ENCODE data around the gene KCNA3.
"Not testable (repeated sequence)": the region's sequence is repeated elsewhere in the genome, so short reads cannot be mapped to it uniquely, and the experiment has no call there.

Gene KCNA3

DNA sequence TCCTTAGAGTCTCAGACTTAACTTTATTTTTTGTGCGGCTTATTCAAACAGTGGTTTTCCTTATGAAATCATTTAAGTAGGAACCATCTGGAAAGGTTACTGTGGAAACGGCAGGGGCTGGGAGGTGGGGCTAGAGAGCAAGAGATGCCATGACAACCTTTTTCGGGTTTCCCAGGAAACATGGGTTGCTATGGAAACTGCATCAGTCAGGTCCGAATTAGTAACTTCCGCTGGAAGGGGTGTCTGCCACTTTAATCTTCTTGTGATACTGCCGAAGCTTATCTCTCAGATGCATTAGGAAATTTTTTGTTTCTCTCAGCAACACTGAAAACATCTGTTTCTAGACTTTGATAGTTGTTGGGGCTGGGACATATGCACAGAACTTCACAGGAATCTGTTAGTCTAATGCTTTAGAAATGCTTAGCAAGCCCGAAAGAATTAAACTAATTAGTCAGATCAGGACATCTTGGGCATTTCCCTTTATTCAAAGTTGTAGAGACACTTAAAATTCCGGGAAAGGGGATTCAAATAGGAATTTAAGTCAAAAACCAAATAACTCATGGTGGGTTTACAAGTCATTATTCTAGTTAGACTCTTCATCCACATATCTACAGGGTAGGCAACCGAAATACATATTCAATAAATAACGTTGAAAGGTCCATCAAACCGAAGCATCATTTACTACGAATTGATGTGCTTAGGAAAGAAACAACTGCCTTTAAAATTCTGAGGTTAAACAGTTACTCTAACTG is 2.6 kb downstream of the KCNA3 start:
- H3K36me3 Mint-ChIP-seq, result peaks cover 4% of the 10 kb centered on the region
- peak overlapping the region; percentile 98 for H3K27ac Mint-ChIP-seq
- H3K4me1 Mint-ChIP-seq, result peaks cover 29% of the 10 kb centered on the region
- H3K4me3 Mint-ChIP-seq, result peak overlapping the region; percentile 81
- no peaks in the 10 kb centered on the region for H3K27me3 Mint-ChIP-seq
- DNase-seq (ENCODE audit: low spot score in 2 of 2) (peak in 1 of 2 donors; percentile 25), ATAC-seq (ENCODE audit: low read depth) (peak; percentile 11)
- H3K9me3 Mint-ChIP-seq, result no peaks in the 10 kb centered on the region

DNA sequence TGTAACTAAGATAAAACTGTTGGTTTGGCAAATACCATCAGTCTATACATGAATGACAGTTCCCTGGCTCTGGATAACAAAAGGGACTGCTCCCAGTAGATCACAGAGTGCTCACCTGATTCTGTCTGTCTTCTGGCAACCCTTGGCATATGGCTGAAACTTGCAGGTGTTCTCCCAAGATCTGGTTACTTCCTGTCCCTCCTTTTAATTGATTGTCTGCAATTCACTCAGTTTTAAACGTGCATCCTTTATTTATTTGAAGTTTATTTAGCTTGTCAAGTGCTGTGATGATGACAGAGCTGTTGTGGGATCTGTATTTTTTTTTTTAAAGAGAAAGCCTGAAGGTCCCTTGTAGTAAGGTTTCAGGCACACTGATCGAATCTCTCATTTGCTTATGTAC is 3.4 kb downstream of the KCNA3 start:
- DNase-seq (ENCODE audit: low spot score in 2 of 2) (no peak), ATAC-seq (ENCODE audit: low read depth) (no peak)
- peaks cover 27% of the 10 kb centered on the region for H3K4me1 Mint-ChIP-seq
- H3K27ac Mint-ChIP-seq, result peak overlapping the region; percentile 98
- H3K9me3 Mint-ChIP-seq, result no peaks in the 10 kb centered on the region
- no peaks in the 10 kb centered on the region for H3K27me3 Mint-ChIP-seq
- H3K36me3 Mint-ChIP-seq, result peaks cover 4% of the 10 kb centered on the region
- peak overlapping the region; percentile 81 for H3K4me3 Mint-ChIP-seq

DNA sequence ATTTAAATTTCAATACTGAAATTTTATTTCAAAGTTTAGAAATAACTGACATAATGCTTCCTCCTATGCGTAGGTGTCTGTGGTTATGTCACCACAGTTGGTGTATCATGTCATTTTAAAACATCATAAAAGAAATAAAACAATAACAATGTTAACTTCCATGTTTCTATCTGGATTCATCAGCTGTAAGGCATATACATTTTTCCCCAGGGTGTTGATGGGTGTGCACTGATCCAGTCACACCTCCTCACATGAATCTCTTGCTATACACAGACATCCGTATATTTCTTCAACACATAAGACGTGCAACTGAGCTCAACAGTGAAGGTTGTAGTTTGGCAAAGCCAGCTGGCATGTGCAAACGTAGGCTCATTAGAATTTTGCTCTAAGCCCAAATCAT is 6.2 kb downstream of the KCNA3 start:
- no peaks in the 10 kb centered on the region for H3K27me3 Mint-ChIP-seq
- ATAC-seq (ENCODE audit: low read depth), result no peak
- H3K27ac Mint-ChIP-seq, result no peak overlapping the region
- no peak overlapping the region for H3K4me3 Mint-ChIP-seq
- DNase-seq (ENCODE audit: low spot score in 2 of 2), result no peak
- H3K36me3 Mint-ChIP-seq, result peaks cover 4% of the 10 kb centered on the region
- no peaks in the 10 kb centered on the region for H3K9me3 Mint-ChIP-seq
- H3K4me1 Mint-ChIP-seq, result peaks cover 19% of the 10 kb centered on the region

DNA sequence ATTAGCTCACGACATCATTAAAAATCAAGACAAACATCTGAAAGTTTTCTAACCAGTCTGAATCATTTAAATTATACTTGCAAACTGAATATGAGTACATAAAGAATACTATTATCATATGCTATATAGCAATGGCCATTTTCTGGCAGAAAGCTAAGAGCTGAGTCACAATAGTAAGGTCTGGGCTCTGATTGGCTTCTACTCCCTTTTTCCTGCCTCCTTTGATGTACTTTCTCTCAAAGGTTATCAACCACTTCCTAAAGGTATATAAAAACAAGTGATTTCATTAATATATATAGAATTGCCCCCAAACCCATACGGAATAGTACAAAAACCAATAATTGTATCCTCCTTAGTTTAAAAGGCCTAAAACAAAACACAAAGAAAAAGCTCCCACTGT is 7.0 kb downstream of the KCNA3 start:
- H3K9me3 Mint-ChIP-seq, result no peaks in the 10 kb centered on the region
- H3K36me3 Mint-ChIP-seq, result peaks cover 4% of the 10 kb centered on the region
- peaks cover 14% of the 10 kb centered on the region for H3K4me1 Mint-ChIP-seq
- ATAC-seq (ENCODE audit: low read depth), result no peak
- DNase-seq (ENCODE audit: low spot score in 2 of 2), result no peak
- no peak overlapping the region for H3K4me3 Mint-ChIP-seq
- no peak overlapping the region for H3K27ac Mint-ChIP-seq
- H3K27me3 Mint-ChIP-seq, result no peaks in the 10 kb centered on the region

DNA sequence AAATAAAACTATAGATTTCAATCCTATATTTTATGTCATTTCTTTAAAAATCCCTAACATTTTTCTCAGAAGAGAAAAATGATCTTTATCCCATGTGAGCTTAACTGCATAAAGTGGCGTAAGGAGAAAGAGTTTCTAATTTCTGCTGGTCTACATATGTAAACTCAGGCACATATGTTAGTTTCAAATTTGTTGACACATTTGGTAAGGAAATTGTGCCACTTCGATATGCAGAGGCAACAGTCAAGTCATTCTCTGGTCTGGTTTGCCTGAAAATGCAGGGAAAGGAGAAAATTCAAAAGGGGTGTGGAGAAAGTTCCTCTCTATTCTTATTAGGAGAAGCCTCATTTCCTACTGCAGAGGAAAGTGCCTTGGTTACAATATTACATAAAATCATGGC is 11.5 kb downstream of the KCNA3 start:
- ATAC-seq (ENCODE audit: low read depth) (no peak), DNase-seq (ENCODE audit: low spot score in 2 of 2) (no peak)
- Mint-ChIP-seq H3K36me3 (peaks cover 12% of the 10 kb centered on the region), H3K27ac (no peak overlapping the region), H3K4me3 (no peak overlapping the region), H3K9me3 (no peaks in the 10 kb centered on the region), H3K27me3 (no peaks in the 10 kb centered on the region), H3K4me1 (peaks cover 2% of the 10 kb centered on the region)

DNA sequence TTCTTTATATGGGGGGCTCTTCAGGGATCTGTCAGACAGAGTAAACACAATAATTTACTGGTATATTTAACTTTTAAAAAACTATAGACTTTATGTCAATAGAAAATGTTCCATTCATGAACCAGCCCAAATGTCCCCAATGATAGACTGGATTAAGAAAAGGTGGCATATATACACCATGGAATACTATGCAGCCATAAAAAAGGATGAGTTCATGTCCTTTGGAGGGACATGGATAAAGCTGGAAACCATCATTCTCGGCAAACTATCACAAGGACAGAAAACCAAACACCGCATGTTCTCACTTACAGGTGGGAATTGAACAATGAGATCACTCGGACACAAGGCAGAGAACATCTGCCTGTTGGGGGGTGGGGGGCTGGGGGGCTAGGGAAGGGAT is 15.2 kb downstream of the KCNA3 start:
- H3K27me3 Mint-ChIP-seq; H3K27ac Mint-ChIP-seq; H3K4me1 Mint-ChIP-seq; H3K4me3 Mint-ChIP-seq; H3K9me3 Mint-ChIP-seq; DNase-seq (ENCODE audit: low spot score in 2 of 2); ATAC-seq (ENCODE audit: low read depth): not testable (repeated sequence)
- H3K36me3 Mint-ChIP-seq, result peaks cover 10% of the 10 kb centered on the region

DNA sequence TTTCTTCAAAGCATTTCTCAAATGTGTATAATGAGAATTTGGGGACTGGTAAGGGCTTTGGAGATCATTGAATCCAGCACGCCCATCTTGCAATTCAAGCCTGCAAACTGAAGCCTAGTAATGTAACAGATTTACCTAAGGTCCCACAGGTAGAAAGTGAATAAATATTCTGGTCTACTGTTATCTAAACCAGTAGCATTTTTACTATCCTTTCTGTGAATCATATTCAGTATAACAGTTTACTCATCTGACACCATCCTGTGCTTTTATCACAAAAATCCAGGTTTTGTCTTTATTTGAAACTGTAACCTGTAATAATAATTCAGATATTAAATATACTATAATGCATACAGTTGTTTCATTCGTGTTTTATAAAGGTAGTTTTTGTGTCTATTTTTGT is 17.4 kb downstream of the KCNA3 start:
- Mint-ChIP-seq H3K27ac (peak overlapping the region; percentile 47), H3K27me3 (no peaks in the 10 kb centered on the region), H3K4me3 (no peak overlapping the region), H3K36me3 (peaks cover 10% of the 10 kb centered on the region), H3K4me1 (peaks cover 2% of the 10 kb centered on the region), H3K9me3 (no peaks in the 10 kb centered on the region)
- DNase-seq (ENCODE audit: low spot score in 2 of 2), result no peak
- ATAC-seq (ENCODE audit: low read depth), result no peak

DNA sequence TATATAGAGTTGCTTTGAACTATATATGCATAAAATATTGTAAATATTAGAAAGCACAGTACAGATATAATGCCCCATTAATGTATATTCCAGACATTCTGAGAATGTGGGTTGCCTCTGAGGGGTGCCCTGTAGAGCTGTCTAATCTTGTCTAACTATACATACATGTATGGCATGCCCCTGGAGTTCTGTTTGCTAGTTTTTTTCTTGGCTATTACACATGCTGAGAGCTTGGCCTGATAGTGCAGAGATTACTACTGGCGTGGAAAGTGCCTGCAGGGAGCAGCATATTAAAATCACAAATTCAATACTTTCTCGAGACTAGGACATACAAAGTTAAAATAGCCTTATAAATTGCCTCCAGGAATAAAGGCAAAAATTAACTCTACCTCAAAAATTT is 24.1 kb downstream of the KCNA3 start:
- no peaks in the 10 kb centered on the region for H3K9me3 Mint-ChIP-seq
- ATAC-seq (ENCODE audit: low read depth), result no peak
- no peak for DNase-seq (ENCODE audit: low spot score in 2 of 2)
- H3K4me3 Mint-ChIP-seq, result no peak overlapping the region
- no peak overlapping the region for H3K27ac Mint-ChIP-seq
- peaks cover 2% of the 10 kb centered on the region for H3K27me3 Mint-ChIP-seq
- H3K36me3 Mint-ChIP-seq, result no peaks in the 10 kb centered on the region
- H3K4me1 Mint-ChIP-seq, result peaks cover 4% of the 10 kb centered on the region

DNA sequence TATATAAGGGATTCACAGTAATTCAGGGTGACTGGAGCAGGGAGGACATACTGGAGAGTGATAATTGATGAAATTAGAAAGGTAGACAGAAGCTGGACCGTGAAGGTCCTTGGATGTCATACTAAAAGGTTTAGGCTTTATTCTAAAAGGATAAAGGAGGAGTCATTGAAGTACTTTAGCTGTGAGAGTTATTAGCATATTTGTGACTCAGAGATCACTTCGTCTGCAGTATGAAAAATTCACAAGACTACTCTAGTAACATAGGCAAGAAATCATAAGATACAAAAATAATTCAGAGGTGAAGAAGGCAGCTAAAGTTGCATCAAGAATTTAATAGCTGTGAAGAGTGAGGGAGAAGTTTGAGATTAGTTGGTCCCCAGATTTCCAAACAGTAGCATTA is 26.3 kb downstream of the KCNA3 start:
- Mint-ChIP-seq H3K4me3 (no peak overlapping the region), H3K36me3 (no peaks in the 10 kb centered on the region), H3K9me3 (no peaks in the 10 kb centered on the region), H3K27me3 (peaks cover 2% of the 10 kb centered on the region), H3K4me1 (peaks cover 8% of the 10 kb centered on the region), H3K27ac (no peak overlapping the region)
- ATAC-seq (ENCODE audit: low read depth), result no peak
- DNase-seq (ENCODE audit: low spot score in 2 of 2), result no peak

DNA sequence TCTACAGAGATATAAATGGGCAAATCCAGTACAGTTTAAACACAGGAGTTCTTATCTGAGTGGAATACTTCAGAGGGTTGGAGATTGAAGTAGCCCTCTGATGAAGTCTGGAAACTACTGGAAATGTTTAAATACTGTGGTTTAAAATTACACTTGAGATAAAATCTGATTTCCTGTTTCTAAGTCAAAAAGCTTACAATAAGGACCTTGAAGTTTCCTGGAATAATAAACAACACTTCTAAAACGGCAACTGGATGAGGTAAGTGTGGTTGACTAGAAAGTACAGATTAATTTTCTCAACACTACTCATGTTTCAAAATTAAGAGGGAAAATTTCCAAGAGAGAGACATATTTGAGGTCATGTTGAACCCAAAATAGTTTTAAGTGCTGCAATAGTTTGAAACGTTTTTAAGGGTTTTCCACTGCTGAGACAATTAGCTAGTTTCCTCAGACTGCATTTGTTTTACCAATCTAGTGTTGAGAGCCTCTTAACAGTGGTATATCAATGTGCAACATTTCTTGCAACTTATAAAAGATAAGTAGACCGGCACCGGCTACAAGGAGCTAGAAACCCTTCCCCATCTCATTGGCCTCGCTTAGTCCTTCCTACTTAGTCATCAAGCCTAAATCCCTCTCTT is 27.4 kb downstream of the KCNA3 start:
- H3K9me3 Mint-ChIP-seq, result no peaks in the 10 kb centered on the region
- H3K27me3 Mint-ChIP-seq, result peaks cover 2% of the 10 kb centered on the region
- no peak for DNase-seq (ENCODE audit: low spot score in 2 of 2)
- no peak overlapping the region for H3K4me3 Mint-ChIP-seq
- ATAC-seq (ENCODE audit: low read depth), result no peak
- H3K36me3 Mint-ChIP-seq, result no peaks in the 10 kb centered on the region
- peaks cover 10% of the 10 kb centered on the region for H3K4me1 Mint-ChIP-seq
- no peak overlapping the region for H3K27ac Mint-ChIP-seq

DNA sequence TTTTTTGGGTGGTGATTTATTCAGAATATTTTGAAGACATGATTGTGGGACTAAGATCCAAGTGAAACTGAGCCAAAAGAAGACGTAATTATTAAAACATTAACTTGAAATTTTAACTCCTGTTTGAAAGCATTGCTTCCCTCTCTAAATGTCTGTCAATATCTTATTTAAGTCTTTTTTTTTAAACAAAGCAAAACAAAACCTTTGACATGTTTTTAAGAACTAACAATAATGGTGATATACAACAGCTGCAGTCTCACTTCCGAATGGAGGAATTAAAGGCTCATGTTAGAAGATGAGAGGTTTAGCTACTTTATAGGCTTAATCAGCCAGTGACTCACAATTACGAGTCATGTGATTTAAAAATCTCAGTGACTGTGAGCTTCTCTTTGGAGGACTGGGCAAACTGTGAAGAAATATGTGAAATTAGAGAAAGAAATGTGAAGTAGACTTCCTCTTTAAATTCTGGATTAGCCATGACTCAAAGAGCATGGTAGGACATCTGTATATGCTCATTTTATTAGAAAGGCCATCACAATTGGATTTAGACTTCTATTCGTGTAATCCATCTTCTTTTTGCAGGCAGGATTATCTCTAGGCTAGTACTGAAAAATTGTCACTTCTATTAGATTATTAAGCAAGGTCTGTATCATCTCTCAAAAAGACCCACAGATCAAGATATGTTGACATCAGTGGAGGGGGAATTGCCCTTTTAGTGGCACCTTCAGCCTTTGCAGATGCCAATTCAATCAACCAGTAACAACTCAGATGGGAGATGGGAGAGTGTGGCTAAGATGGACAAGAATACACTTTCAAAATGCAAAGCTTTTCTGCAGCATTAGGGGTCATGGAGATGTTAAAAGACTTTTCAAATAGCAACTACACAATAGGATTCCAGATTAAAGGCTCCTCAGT is 28.7 kb downstream of the KCNA3 start:
- no peak for DNase-seq (ENCODE audit: low spot score in 2 of 2)
- ATAC-seq (ENCODE audit: low read depth), result no peak
- Mint-ChIP-seq H3K27me3 (peaks cover 2% of the 10 kb centered on the region), H3K36me3 (no peaks in the 10 kb centered on the region), H3K4me3 (no peak overlapping the region), H3K9me3 (peaks cover 3% of the 10 kb centered on the region), H3K27ac (no peak overlapping the region), H3K4me1 (peaks cover 14% of the 10 kb centered on the region)

DNA sequence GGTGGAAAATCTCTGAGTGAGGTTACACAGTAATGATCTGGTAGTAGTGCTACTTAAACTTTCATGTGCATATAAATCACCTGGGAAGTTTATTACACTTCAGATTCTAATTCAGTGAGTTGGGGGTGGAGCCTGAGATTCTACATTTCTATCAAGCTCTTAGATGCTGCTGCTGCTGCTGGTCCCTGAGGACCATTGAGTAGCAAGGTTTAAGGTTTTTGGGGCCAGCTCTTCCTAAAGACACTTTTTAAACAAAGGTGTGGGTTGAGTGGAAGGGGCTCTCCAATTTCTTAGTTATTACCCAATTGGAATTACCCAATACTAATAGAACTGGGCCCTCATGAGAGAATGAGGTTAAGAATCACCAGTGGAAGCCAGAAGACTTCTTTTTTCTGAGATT is 29.5 kb downstream of the KCNA3 start:
- no peak for DNase-seq (ENCODE audit: low spot score in 2 of 2)
- ATAC-seq (ENCODE audit: low read depth), result no peak
- Mint-ChIP-seq H3K27me3 (peaks cover 2% of the 10 kb centered on the region), H3K9me3 (peaks cover 3% of the 10 kb centered on the region), H3K4me3 (no peak overlapping the region), H3K4me1 (peaks cover 17% of the 10 kb centered on the region), H3K27ac (no peak overlapping the region), H3K36me3 (no peaks in the 10 kb centered on the region)

DNA sequence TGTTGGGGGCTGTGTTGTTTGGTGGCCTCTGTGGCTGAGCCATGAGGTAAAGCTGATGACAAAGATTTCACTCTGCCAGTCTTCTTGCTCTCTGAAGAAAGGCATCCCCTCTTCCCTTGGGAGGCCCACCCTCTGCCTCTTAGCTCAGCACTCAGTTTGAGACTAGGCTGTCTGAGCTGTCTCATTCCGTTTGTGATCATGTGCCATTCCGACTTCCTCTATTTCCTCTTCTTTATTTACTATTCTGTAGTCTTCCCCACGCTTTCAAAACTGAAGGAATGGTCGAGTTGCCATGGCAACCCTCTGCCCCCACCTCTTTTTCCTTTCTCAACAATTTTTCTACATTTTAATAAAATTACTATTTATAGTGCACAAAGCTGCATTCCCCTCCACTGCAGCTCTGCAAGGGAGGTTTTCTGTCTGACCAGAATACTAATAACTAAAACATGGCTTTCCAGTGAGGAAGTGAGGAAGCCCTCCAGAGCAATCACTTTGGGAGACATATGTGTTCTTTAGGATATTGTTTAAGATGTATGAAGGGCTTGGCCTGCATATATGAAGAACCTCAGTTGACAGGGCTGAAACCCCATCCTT is 30.8 kb downstream of the KCNA3 start:
- no peak for DNase-seq (ENCODE audit: low spot score in 2 of 2)
- peaks cover 2% of the 10 kb centered on the region for H3K27me3 Mint-ChIP-seq
- no peaks in the 10 kb centered on the region for H3K36me3 Mint-ChIP-seq
- ATAC-seq (ENCODE audit: low read depth), result peak; percentile 76
- H3K4me1 Mint-ChIP-seq, result peaks cover 19% of the 10 kb centered on the region
- H3K9me3 Mint-ChIP-seq, result peaks cover 3% of the 10 kb centered on the region
- H3K4me3 Mint-ChIP-seq, result no peak overlapping the region
- H3K27ac Mint-ChIP-seq, result no peak overlapping the region
